AG10803 (cell line): ENCODE measurements around the gene CACNA1C.

ENCODE experiments used
- DNase-seq: peaks from one replicate; pipeline ENCODE4 v3.0.0; 2010; ENCODE audit warnings: low read depth
- H3K4me3 ChIP-seq: 2 replicates; pipeline ENCODE4 v1.5.1; 2011; ENCODE audit warnings: mild to moderate bottlenecking, low read length, control low read depth
- TF ChIP-seq, protein P1 (sequence below): conservative IDR thresholded peaks from 2 replicates; pipeline ENCODE4 v1.5.1; 2011; ENCODE audit warnings: mild to moderate bottlenecking, low read length, control low read depth, inconsistent platforms

Gene CACNA1C

DNA sequence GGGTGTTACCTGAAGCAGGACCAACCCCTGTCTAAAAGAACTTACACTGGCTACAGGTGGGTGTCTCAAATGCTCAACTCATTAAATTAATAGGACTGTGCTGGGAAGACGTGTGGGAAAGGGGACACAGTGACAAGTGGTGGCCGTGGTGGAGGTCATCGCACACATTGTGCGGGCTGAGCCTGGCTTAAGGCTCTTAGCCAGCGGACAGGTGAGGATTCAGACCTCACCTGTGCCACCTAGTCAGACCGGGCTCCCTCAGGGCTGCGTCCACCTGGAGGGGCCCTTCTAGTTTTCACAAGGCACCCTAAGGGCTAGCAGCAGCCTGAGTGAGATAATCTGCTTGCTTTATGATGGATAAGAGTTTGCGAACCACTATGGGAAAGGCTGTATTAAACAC lies 616.8 kb downstream of the CACNA1C start:
- no peak for DNase-seq
- TF ChIP-seq, protein P1, sequence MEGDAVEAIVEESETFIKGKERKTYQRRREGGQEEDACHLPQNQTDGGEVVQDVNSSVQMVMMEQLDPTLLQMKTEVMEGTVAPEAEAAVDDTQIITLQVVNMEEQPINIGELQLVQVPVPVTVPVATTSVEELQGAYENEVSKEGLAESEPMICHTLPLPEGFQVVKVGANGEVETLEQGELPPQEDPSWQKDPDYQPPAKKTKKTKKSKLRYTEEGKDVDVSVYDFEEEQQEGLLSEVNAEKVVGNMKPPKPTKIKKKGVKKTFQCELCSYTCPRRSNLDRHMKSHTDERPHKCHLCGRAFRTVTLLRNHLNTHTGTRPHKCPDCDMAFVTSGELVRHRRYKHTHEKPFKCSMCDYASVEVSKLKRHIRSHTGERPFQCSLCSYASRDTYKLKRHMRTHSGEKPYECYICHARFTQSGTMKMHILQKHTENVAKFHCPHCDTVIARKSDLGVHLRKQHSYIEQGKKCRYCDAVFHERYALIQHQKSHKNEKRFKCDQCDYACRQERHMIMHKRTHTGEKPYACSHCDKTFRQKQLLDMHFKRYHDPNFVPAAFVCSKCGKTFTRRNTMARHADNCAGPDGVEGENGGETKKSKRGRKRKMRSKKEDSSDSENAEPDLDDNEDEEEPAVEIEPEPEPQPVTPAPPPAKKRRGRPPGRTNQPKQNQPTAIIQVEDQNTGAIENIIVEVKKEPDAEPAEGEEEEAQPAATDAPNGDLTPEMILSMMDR: no peak

DNA sequence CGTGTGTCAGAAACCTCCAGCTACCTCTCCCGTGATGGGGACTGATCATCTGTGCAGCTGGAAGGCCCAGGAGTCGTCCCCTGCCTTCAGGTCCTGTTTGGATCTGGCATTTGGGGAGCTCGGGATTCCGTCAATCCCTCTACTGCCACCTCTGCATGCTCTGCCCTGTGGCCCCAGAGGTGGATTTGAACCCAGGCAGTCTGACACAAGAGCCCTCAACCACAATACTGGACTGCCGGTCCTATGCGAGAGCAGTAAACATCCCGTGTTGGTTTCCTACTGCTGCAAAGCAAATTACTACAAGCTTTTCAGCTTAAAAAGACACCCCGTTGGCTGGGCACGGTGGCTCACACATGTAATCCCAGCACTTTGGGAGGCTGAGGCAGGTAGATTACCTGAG lies 620.1 kb downstream of the CACNA1C start:
- no peak for DNase-seq
- H3K4me3 ChIP-seq: no peak overlapping the region
- TF ChIP-seq, protein P1: no peak

More for the DNA sequence above, 616.8 kb downstream of the CACNA1C start:
- H3K4me3 ChIP-seq: no peak overlapping the region

DNA sequence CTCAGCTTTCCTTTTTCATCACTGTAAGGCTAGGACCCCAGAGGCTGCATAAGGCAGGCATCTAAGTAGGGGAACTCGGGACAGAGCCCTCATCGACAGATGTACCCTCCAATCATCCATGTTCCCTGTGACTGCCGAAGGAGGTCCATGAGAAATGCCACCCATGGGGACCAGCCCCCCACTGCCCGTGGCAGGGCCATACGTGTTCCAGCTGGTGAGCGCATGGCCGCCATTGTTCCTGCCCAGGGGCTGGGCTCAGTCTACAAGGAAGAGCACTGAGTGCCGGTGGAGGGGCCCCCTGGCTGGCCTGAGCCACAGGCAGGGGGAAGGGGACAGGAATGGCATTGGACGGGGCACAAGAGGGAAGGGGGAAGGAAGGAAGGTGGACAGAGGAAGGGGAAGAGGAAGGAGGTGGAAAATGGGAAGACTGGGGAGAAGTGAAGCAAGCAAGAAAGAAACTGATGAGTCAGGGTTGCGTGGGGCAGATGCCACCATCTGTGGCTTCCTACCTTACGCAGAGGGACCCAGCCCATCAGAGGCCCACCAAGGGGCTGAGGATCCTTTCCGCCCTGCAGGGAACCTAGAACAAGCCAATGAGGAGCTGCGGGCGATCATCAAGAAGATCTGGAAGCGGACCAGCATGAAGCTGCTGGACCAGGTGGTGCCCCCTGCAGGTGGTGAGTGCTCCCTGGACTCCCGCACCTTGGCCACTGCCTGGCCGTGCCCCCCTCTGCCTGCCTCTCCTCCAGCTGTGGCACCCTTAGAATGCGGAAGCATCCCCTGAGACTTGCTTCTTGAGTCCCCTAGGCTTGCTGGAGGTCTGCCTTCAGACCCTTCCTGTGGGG lies 621.4 kb downstream of the CACNA1C start:
- DNase-seq: no peak
- H3K4me3 ChIP-seq: no peak overlapping the region
- TF ChIP-seq, protein P1: 0 out of 2 replicates have a peak, but pooled peaks have one; percentile 6

DNA sequence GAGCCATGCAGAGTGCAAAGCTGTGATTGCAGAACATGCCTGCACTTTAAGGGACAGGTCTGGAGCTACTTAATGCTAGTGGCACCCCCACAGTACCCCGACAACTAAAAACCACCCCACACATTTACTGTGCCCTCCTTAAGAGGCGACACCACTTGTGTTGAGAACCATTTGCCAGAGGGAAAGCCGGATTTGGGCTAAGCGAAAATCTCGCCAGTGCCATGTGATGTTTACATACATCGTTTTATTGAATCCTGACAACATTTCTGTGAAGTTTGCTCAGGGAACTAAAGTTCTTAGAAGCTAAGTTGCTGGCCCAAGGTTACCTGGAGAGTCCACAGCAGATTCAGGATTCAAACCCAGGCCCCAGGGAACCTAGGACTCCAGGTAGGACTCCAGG lies 623.0 kb downstream of the CACNA1C start:
- TF ChIP-seq, protein P1: no peak
- DNase-seq: no peak
- no peak overlapping the region for H3K4me3 ChIP-seq

DNA sequence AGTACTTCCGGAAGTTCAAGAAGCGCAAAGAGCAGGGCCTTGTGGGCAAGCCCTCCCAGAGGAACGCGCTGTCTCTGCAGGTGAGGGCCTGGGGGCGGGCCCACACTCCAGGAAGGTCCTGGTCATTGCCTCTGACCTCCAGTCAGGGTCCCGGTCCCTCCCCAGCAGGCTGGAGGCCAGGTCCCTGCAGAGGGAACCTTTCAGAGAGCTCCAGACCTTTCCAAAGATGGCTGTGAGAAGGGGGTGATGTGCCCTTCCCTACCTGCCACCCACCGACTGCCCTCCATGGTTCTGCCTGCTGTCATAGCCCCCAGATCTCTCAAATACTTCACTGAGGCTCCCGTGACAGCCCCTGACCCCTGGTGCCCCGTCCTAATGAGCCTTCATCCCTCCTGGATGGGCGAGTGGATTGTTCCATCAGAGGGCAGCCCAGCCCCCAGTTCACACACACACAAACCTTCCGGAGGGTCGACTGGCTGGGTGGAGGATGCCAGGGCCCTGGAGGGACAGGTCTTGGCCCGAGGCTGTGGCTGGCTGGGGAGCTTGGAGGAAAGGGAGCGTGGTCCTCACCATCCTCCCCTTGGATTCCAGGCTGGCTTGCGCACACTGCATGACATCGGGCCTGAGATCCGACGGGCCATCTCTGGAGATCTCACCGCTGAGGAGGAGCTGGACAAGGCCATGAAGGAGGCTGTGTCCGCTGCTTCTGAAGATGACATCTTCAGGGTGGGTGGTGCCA lies 624.5 kb downstream of the CACNA1C start:
- TF ChIP-seq, protein P1: no peak
- no peak overlapping the region for H3K4me3 ChIP-seq
- DNase-seq: no peak

DNA sequence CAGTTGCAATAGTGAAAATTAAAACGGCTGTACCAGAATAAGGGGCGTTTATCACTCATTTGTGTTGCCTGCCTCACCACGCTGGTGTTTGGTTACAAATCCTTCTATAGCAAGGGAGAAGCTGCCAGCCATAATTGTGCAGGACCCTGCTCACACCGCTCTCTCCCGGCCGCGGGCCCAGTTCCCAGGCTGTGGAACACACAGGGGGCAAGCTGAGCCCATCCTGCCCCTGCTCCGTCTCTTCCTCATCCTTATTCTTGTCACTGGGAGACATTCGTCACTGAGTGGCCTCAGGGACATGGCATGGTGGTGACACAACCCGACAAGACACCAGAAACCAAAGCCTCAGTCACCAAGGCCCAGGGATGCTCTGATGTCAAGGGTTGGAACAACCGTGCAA lies 625.6 kb downstream of the CACNA1C start:
- DNase-seq: no peak
- no peak overlapping the region for H3K4me3 ChIP-seq
- TF ChIP-seq, protein P1: no peak
